Fibroblast of peridontal ligament (primary cell): ENCODE measurements around the gene REL.
"Not testable (repeated sequence)": the region's sequence is repeated elsewhere in the genome, so short reads cannot be mapped to it uniquely, and the experiment has no call there.

Source experiments
- DNase-seq: peaks from one replicate; pipeline ENCODE4 v3.0.0-alpha.2; 2010; ENCODE audit errors: extremely low read depth

REL gene

GRCh38 chr2:60925994-60926740 is 44.8 kb downstream of the REL start:
- DNase-seq: peak; percentile 61

GRCh38 chr2:60926741-60927552 is 45.6 kb downstream of the REL start:
- DNase-seq: peak; percentile 47

DNA sequence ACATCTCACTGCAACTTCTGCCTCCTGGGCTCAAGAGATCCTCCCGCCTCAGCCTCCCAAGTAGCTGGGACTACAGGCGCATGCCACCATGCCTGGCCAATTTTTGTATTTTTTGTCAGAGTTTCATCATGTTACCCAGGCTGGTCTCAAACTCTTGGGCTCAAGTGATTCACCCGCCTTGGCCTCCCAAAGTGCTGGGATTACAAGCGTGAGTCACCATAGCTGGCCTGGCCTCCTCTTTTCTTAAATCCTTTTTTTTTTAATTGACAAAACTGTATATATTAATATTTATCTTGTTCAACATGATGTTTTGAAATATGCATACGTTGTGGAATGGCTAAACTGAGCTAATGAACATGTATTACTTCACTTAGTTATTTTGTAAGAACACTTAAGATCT is 50.7 kb downstream of the REL start:
- DNase-seq: not testable (repeated sequence)

DNA sequence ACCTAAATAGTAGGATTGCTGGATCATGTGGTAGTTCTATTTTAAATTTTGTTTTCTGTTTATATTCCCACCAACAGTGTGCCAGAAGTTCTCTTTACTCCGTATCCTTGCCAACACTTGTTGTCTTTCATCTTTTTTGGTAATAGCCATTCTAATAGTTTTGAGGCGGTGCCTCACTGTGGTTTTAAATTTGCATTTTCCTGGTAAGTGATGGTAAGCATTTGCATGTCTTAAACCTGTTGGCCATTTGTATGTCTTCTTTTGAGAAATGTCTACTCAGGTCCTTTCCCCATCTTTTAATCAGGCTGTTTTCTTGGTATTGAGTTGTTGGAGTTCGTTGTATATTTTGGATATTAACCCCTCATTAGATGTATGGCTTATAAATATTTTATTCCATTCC is 51.6 kb downstream of the REL start:
- DNase-seq: no peak

GRCh38 chr2:60934165-60934722 is 52.9 kb downstream of the REL start:
- DNase-seq: peak; percentile 45

- no peak for DNase-seq
Measured at GRCh38 chr2:60936757-60937156, 55.4 kb downstream of the REL start.

GRCh38 chr2:60938301-60938700 is 56.9 kb downstream of the REL start:
- DNase-seq: no peak

DNA sequence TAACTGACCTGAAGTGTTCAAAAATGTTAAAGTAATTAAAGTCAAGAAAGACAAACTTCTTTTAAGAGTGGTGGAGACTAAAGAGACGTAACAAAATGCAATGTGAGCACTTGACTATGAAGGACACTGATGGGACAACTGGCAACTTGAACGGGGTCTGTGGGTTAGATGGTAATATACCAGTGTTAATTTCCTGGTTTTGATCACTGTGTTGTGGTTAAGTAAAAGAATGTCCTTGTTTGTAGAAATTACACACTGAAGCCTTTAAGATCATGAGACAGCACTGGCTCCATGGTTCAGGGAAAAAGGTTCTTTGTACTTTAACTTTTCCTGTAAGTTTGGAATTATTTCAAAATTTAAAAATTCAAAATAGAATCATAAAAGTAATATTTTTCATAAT is 58.2 kb downstream of the REL start:
- no peak for DNase-seq

GRCh38 chr2:60945341-60945740 is 64.0 kb downstream of the REL start:
- DNase-seq: no peak

DNA sequence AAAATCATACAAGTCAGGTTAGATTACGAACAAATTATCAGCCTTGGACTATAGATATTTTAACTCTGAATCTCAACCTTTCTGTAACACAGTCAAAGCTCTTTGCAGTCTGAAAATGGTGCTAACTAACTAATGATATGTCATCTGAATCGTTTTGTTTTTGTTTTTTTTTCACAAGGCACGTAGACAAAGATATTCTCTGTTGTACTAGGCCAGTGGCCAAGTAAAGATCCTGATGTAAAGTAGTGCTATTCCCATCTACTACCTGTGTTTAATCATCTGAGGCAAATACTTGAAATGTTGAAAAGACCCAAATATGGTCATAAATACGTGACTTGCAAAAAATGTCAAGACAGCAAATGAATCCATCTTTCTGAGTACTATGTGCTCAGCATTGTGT is 65.7 kb downstream of the REL start:
- DNase-seq: no peak

DNA sequence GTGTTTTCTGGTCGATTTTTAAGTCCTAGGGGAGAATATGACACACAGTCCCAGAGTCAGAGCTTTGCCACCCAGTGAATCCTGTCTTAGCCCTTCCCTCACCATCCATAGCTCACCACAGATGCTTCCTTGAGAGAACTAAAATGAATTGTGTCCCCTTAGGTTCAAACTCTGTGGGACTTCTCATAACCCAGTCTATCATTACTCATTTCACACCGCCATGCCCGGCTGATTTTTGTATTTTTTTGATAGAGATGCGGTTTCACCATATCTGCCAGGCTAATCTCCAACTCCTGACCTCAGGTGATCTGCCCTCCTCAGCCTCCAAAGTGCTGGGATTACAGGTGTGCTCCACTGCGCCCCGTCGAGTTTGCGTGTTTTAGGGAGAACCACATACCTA is 66.8 kb downstream of the REL start:
- no peak for DNase-seq

- peak; percentile 40 for DNase-seq
Measured at GRCh38 chr2:60948926-60949579, 67.7 kb downstream of the REL start.

- no peak for DNase-seq
Measured at GRCh38 chr2:60954139-60954538, 72.8 kb downstream of the REL start.

DNA sequence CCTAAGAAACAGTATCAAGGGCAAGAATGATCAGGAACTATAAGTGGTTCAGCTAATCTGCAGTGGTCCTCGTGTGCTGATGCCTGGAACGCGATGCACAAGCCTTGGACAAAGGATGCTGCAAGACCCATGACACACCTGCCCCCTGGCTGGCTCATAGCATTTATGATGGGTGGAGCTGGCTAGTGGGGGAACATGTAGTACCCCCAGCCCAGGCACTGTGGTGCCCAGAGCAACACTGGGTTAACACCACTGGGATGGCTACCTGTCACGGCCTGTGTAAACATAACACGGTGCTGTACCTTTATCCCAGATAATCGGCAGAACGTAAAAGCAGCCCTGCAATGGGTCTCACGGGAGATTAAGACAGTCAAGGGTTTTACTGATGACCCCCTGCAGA is 75.8 kb downstream of the REL start:
- no peak for DNase-seq

DNA sequence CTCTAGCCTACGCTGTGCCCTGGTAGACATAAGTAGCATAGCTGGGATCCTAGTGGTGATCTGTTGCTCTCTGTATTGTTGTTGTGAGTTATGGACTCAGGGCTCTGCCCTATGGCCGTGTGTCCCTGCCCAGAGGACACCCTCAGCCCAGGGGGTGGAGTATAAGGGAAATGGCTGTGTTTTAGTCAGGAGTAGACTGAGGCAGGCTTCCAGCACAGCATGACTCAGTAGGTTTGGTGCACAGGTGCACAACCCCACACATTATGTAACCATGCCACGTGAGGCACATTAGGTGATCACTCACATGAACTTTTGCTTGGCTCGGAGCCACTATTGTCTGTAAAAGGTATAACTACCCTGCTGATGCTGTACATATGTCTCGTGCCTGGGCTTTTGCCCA is 76.3 kb downstream of the REL start:
- no peak for DNase-seq

DNA sequence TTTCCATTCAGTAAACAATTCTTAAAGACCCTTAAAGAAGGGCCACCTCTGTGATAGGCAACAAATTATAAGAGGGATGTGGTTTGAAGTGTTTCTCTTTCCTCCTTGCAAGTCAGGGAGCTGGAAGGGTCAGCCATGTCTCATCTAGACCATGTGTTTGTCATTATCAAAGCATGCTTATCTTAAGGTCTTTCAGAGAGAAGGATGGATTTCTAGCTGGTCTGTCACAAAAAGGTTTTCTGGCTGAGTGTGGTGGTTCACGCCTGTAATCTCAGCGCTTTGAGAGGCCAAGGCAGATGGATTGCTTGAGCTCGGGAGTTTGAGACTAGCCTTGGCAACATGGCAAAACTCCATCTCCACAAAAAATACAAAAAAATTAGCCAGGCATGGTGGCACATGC is 77.0 kb downstream of the REL start:
- DNase-seq: peak; percentile 68

- peak; percentile 31 for DNase-seq
Measured at GRCh38 chr2:60958800-60959199, 77.4 kb downstream of the REL start.

GRCh38 chr2:60959501-60959900 is 78.1 kb downstream of the REL start:
- no peak for DNase-seq

DNA sequence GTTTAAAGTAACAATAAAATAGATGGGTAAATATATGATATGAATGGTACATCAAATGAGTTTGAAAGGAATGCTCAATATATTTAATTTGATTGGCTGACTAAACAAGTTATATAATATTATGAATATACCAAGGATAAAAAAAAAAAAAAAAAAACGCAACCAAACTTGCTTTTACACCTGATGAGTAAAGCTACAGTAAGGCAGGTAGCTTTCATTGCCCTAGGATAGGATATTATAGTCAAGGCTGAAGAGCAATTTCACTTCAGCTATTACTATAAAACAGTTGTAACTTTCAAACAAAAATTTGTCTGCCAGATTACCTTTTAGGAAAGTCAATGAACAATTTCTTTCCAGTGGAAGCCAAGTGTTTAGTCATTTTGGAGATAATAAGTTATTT is 79.3 kb downstream of the REL start:
- no peak for DNase-seq

DNA sequence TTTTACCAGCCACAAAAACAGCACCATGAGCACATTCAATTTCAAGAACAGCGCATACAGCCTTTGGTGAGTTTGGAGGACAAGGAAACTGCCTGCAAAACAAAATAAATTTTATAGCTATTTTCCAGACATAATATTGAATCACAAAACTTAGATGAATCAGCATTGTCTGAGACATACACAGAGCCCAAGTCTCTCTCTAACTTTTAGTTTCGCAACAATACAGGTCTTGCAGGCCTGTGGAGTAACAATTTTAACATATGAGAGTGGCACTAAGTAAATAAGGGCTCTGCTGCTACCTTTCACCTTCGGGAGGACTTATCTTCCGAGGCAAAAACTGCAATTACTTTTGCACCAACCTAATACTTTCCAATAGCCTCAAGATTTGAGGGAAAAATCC is 80.1 kb downstream of the REL start:
- peak; percentile 62 for DNase-seq

GRCh38 chr2:60962528-60962927 is 81.2 kb downstream of the REL start:
- DNase-seq: no peak

DNA sequence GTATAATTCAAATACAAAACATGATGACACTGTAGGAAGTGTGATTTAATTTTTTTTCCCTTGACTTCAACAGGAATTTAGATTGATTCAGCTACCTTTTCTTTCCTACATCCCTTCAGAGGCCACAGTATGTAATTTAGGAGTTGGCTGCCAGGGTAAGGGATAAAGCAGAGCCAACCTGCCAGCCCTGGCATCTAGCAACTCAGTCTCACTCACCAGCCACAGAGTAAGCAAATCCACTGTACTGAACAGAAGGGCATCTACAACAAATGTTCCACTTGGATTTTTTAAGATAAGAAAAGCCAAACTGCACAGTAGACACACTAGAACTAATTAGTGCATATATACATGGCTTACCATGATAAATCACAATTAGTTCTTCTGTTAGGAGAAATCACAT is 81.8 kb downstream of the REL start:
- no peak for DNase-seq
